Measurements from ENCODE around the gene TTLL4. TPM values are rescaled to one million over a fixed set of nuclear protein-coding genes. Genes with fewer than 3 reads are reported as not detected.

Gene TTLL4
- total and polyA plus RNA-seq, 2 of the 8 experiments (the other 6 are each of a cell fraction or from before 2014, with no cell fraction given): 71.1 to 105 TPM

DNA sequence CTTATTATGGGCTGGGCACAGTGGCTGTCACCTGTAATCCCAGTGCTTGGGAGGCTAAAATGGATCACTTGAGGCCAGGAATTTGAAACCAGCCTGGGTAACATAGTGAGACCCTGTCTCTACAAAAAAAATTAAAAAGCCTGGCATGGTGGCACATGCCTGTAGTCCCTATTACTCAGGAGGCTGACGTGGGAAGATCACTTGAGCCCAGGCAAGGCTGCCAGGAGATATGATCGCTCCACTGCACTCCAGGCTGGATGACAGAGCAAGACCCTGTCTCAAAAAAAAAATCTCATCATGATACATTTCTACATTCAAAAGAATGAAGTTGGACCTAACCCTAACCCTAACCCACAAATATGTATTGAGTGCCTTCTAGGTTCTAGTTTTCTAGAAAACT lies 51.2 kb downstream of the TTLL4 start:
- no peak overlapping the region for H3K56ac ChIP-seq (replicated peaks; ENCODE audit: insufficient read length, low read depth, low read length)
- no peak overlapping the region for H3K4me2 ChIP-seq (ENCODE audit: insufficient read depth in 1 of 2, low read depth in 2 of 2, low read length in 2 of 2)
- H3K79me2 ChIP-seq (ENCODE audit: control insufficient read depth in 1 of 2, insufficient read depth in 2 of 2, low read length in 2 of 2): no peaks in the 10 kb centered on the region
- H2BK12ac ChIP-seq (ENCODE audit: low read depth, low read length): no peak overlapping the region
- no peak overlapping the region for H3K4me3 ChIP-seq (ENCODE audit: extremely low read depth in 1 of 4, insufficient read depth in 2 of 4, low read depth in 3 of 4, low read length in 4 of 4)
- ChIA-PET POLR2A (ENCODE audit: partially characterized antibody) (interaction anchor here (1.0 to 1.2 kb wide), 3 partner anchors 10 to 445 kb away, joined by 3 to 4 read pairs (median 3); partner anchors contain the start of gene ZFAND2B), CTCF (ENCODE audit: partially characterized antibody) (interaction anchor here (0.7 to 1.6 kb wide), 4 partner anchors 17 to 295 kb away, joined by 3 to 5 read pairs (median 4); no protein-coding TSS in a partner anchor)
- no peak overlapping the region for H2BK120ac ChIP-seq (replicated peaks; ENCODE audit: low read depth, low read length)
- H3K27me3 ChIP-seq (replicated peaks in 1 of 4; ENCODE audit: control insufficient read depth in 3 of 4, extremely low read depth in 1 of 4, insufficient read depth in 3 of 4, low read length in 3 of 4): no peaks in the 10 kb centered on the region
- no peaks in the 10 kb centered on the region for H3K79me1 ChIP-seq (ENCODE audit: low read depth, low read length)
- H2BK5ac ChIP-seq (ENCODE audit: low read depth, low read length): no peak overlapping the region
- no peak overlapping the region for H4K91ac ChIP-seq (replicated peaks; ENCODE audit: insufficient read length, low read length)
- no peaks in the 10 kb centered on the region for H3K23me2 ChIP-seq (ENCODE audit: low read depth, low read length)
- no peaks in the 10 kb centered on the region for H3K9me3 ChIP-seq (ENCODE audit: insufficient read depth in 2 of 2, low read depth in 1 of 2, low read length in 1 of 2)
- peaks cover 0 to 5% (median 2%) of the 10 kb centered on the region in 4 experiments; a peak in 3 of 8 replicates for H3K36me3 ChIP-seq (ENCODE audit: control insufficient read depth in 2 of 4, insufficient read depth in 4 of 4, low read length in 3 of 4)
- no peak overlapping the region for H2BK20ac ChIP-seq (ENCODE audit: low read length)
- no peaks in the 10 kb centered on the region for H4K20me1 ChIP-seq (replicated peaks in 1 of 2; ENCODE audit: control insufficient read depth in 1 of 2, insufficient read depth in 2 of 2, low read length in 2 of 2)
- no peak overlapping the region for H2BK15ac ChIP-seq (ENCODE audit: low read length)
- FAIRE-seq (no peak), DNase-seq (ENCODE audit: low read depth in 1 of 2, low spot score in 2 of 2) (no peak)
- H3K4me1 ChIP-seq (replicated peaks in 1 of 4; ENCODE audit: control insufficient read depth in 3 of 4, insufficient read depth in 4 of 4, low read length in 3 of 4): no peaks in the 10 kb centered on the region
- no peak overlapping the region for H3K18ac ChIP-seq (ENCODE audit: extremely low read depth, low read length)
- no peak overlapping the region for H2AFZ ChIP-seq (ENCODE audit: low read length)
- H4K8ac ChIP-seq (ENCODE audit: extremely low read depth, insufficient read depth, low read length): no peak overlapping the region
- H2AK5ac ChIP-seq (ENCODE audit: low read depth, low read length): no peak overlapping the region
- no peak overlapping the region for H3K23ac ChIP-seq (ENCODE audit: insufficient read length)
- H3K27ac ChIP-seq (ENCODE audit: low read depth, low read length): no peak overlapping the region
- H3K4ac ChIP-seq (replicated peaks; ENCODE audit: insufficient read length, low read depth, low read length): no peak overlapping the region
- no peak overlapping the region for H3K9ac ChIP-seq (replicated peaks in 1 of 4; ENCODE audit: extremely low read depth in 1 of 4, low read depth in 3 of 4, low read length in 3 of 4)
- WGBS, 2 experiments (ENCODE audit: extremely low coverage in 1 of 2, insufficient coverage in 1 of 2, insufficient read length in 1 of 2, insufficient replicate concordance in 2 of 2, low coverage in 1 of 2, low lambda C conversion rate in 2 of 2, missing lambda C conversion rate in 1 of 2): 88% methylated on average over 2 of the region's 2 CpGs; no CpG with 5 or more reads in 1 of the 2 experiments
- no peak overlapping the region for H3K14ac ChIP-seq (ENCODE audit: insufficient read length)
- H4K5ac ChIP-seq (ENCODE audit: insufficient read length, low read depth, low read length): no peak overlapping the region
- no peak for TF ChIP-seq RFX5 (IDR thresholded peaks at IDR 0.05; ENCODE audit: borderline replicate concordance, low read depth, low read length)
- no peak for TF ChIP-seq PHF8 (conservative IDR thresholded peaks at IDR 0.05; ENCODE audit: low read depth, low read length)
- TF ChIP-seq HDAC6 (IDR thresholded peaks at IDR 0.05; ENCODE audit: low read depth, low read length): no peak
- TF ChIP-seq CHD2 (IDR thresholded peaks at IDR 0.05; ENCODE audit: low read length): no peak
- no peak for TF ChIP-seq ZNF274 (IDR thresholded peaks at IDR 0.05; ENCODE audit: borderline replicate concordance, extremely low read depth, low read length)
- TF ChIP-seq SUZ12 (IDR thresholded peaks at IDR 0.05; ENCODE audit: low read length): no peak
- TF ChIP-seq CTBP2 (IDR thresholded peaks at IDR 0.05; ENCODE audit: borderline replicate concordance, insufficient read depth, insufficient read length, low read length): no peak
- TF ChIP-seq MAFK (IDR thresholded peaks at IDR 0.05; ENCODE audit: low read depth, low read length): no peak
- no peak for TF ChIP-seq ASH2L (IDR thresholded peaks at IDR 0.05; ENCODE audit: low read length)
- TF ChIP-seq, protein P1, sequence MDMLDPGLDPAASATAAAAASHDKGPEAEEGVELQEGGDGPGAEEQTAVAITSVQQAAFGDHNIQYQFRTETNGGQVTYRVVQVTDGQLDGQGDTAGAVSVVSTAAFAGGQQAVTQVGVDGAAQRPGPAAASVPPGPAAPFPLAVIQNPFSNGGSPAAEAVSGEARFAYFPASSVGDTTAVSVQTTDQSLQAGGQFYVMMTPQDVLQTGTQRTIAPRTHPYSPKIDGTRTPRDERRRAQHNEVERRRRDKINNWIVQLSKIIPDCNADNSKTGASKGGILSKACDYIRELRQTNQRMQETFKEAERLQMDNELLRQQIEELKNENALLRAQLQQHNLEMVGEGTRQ (IDR thresholded peaks at IDR 0.05; ENCODE audit: low read length): no peak
- TF ChIP-seq SIX5 (IDR thresholded peaks at IDR 0.05; ENCODE audit: low read depth, low read length): no peak
- TF ChIP-seq, protein P2, sequence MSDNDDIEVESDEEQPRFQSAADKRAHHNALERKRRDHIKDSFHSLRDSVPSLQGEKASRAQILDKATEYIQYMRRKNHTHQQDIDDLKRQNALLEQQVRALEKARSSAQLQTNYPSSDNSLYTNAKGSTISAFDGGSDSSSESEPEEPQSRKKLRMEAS (IDR thresholded peaks at IDR 0.05): no peak

Data from H1 (cell line).